NCI-H128 (cell line): ENCODE data around the gene GRPR.

Experiments used
- DNase-seq: peaks from one replicate; lab custom pipeline; 2025; ENCODE audit not compliant: unreplicated experiment; lab: John Stamatoyannopoulos, UW

Gene GRPR

DNA sequence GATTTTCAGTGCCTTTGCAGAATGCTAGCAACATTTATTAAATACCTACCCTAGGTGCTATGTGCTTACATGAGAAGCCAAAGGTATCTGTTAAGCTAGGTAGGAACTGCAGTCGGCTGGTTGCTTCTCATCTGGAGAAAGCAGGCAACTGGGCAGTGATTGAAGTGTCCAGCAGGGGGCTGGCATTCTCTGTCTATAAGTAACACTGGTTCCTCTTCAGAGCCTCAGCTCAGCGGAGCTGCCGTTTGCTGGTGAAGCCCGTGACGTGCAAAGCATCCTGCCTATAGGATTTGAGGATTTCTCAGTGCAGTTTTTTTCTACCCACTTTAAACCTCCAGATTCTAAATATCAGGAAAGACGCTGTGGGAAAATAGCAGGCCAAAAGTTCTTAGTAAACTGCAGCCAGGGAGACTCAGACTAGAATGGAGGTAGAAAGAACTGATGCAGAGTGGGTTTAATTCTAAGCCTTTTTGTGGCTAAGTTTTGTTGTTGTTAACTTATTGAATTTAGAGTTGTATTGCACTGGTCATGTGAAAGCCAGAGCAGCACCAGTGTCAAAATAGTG lies at the start of gene GRPR:
TSS of gene GRPR (plus strand) at position 344 of the 565 bp plus-strand sequence. CDS start 389 bp downstream, outside the sequence.
- peak; percentile 51 for DNase-seq

DNA sequence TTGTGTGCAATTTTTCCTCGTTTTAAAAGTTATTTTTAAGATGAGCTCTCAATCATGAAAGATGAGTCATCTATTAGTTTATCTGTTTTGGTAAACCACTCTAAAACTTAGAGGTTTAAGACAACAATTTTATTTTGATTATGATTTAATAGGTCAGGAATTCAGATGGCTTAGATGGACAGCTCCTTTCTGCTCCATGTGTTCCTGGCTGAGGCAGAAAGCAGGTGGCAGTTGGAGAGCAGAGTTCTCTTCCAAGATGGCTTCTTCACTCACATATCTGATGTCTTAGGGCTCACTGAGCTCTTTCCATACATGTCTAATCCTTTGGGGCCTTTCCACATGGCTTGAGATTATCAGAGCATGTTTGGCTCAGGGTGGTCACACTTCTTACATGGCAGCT lies 48.3 kb upstream of the GRPR start:
- no peak for DNase-seq

DNA sequence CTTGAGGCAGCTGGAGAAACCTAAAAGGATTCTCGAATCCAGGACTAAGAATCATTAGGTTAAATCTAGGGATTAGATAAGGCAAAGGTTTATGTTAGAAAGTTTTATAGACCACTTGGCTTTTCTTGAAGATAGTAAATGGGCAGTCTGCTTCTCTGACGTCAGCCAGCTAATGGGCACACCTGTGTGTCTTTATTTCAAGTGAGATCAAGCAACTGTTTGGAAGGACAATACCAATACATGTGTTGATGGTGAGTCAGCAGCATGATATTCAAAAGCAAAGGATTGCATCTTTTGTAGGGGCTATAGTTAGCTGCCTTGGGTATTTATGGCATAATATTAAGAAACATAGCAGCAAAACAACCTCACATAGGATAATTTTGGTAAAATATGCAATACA lies 46.5 kb upstream of the GRPR start:
- DNase-seq, result no peak

DNA sequence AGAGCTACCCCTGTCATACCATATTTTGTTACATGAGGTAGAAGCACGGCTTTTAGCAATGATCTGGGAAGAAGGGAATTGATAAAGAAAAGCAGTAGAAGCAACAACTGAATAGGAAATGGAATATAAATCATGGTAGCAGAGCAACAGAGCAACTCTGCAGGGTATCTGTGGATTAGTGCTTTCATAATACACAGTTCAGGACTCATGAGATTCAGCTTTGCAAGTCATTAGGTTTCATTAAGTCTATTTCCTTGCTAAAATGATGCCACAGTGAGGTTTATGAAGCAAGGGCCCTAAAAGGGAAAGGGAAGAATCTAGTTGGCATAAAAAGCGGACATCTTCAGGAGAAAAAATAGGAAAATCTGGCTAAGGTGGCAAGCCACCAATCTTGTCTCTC lies 45.6 kb upstream of the GRPR start:
- DNase-seq, result no peak

DNA sequence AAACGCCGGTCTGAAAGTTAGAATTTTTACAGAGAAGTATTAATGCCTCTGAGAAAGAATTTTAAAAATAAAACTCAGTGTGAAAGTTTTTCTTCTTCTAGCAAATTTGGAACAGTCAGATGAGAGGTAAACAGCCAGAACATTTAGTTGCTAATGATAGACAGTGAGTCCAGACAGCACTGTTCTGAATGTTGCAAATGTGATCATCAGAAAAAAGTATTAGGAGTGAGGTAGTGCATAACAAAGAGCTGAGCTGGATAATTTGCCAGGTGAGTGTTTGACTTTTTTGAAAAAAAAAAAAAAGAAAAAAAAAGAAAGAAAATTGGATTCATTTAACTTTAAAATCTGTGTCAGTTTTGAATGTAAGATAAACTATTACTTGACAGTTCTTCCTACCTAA lies 42.0 kb upstream of the GRPR start:
- DNase-seq, result no peak

DNA sequence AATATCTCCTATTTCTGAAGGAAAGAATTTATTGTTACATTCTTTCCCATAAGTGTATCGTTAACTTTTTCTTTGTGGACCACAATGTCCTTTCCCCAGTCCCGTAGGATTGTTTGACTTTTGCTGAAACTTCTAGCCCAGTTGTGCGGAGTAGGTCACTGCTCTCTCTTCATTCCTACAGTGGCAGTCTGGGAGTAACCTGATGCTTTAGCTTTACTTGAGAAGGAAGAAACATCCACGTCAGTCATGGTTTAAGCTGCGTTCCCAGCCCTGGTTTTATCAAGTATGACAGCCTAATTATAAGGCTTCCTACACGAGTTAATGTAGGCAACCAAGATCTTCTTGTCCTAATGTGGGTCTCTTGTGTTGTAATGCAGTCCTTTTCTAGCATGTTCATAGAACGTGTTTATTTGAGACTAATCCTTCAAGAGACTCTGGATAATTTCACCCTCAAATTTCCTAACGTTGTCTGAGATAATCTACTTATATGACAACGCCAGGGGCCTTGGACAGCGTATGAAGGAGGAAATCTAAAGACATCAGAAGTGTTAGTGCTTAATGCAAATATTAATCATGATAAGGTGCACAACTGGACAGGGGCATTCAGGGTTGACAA lies 40.8 kb upstream of the GRPR start:
- DNase-seq, result no peak

DNA sequence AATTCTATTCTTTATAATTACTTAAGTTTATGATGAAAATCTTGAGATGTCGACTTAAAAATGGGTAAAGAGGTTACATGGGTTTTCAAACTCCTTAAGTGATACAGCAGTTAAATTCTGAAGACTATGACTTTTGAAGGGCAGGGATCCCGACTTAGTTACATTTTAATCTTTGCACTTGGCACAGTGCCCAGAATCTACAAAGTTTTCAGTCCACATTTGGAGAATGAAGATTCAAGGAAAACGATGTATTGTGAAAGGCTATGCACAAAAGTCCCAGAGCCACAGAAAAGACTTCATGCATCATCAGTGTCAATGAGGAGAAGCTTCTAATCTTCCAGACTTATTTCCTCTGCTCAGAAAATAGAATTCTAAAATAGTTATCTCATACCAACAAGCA lies 36.3 kb upstream of the GRPR start:
- DNase-seq, result no peak

DNA sequence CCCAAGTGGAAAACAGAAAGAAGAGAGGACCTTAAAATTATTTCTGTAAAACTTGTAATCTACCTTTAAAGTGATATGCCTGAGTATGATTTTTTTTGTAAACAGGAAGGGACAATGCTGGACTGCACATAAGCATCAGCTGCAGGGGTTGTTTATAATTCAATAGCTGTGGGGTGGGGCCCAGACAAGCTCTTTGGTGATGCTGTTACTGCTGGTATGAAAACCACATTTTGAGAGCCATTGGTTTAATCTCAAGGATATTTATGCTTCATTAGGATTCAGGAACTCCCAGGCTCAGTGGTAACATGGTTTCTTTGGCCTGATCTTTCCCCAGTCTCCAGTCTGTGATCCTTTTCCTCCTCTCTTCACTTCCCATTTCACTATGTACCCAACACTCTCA lies 34.3 kb upstream of the GRPR start:
- DNase-seq, result no peak

DNA sequence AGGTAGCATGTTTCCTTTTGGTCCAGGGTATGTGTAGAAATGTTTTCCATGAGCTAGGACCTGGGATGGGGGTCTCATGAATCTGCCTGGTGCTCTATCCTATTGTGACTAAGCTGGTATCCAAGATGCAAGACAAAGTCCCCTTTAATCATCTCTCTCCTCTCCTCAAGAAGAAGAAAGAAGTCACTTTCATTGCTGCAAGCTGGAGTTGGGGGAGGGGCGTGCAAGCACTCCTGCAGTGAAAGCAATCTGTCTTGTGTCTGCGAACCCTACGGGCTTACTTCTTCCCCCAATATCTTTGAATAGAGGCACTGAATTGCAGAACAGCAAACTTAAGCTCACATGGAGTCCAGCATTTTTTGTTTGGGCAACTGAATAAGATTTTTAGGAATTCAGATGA lies 27.2 kb upstream of the GRPR start:
- DNase-seq, result no peak

DNA sequence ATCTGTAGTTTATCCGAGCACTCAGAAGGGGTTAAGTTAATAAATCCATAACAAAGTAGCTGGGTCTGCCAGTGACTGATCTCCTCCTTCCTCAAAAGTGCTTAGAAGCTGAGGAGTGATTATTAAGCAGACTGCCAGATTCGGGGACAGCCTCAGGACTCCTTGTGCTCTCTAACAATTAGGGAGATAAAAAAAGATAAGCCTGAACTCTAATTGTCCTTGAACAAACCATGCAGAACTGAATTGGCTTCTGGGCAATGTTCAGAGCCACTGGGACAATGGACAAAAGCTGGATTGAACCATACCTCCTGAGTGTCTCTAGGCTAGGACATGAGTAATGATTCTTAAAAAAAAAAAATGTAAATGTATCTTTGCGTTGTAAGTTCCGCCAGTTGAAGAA lies 22.7 kb upstream of the GRPR start:
- DNase-seq, result no peak

DNA sequence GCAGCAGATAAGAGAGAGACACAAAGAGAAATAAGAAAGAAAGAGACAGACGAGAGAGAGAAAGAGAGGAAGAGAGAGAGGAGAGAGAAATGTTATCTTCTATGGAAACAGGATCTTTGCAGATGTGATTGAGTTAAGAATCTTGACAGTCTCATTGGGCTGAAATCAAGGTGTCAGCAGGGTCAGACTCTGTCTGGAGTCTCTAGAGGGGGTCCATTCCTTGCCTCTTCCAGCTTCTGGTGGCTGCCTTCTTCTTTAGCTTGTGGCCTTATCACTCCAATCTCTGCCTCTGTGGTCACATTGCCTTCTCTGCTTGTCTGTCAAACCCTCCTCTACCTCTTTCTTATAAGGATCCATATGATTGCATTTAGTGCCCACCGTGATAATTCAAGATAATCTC lies 21.8 kb upstream of the GRPR start:
- no peak for DNase-seq

DNA sequence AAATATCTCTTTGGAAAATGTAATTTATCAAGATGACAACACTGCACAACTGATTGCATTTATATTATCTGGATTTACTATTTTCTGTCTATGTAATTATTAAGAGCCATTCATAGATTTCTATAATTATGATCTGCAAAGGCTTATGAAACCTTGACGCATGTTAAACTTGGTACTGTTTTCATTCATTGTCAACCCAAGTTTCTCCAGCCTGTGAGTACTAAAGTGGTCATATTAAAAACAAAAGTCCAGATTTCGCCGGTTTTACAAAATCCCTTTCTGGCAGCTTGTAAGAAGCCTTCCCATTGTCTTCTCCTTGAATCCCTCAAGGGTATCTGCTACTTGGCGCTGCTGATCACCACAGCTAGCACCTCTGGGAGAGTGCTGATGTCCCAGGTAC lies 19.7 kb upstream of the GRPR start:
- DNase-seq, result no peak

DNA sequence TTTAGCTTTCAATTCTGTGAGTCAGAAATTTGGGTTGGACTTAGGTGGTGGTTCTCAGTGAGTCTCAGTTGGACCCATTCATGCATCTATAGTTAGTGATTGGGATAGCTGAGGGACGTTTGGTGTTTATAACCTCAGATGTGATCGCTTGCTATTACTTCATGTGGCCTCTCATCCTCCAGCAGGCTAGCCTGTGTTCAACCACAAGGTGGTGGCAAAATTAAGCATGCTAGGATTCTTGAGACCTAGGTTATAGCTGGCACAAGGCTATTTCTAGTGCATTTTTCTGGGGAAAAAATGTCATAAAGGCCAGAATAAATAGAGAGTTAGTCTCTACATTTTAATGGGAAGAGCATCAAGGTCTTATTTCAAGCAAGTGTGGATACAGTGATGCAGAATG lies 10.9 kb upstream of the GRPR start:
- DNase-seq, result no peak

DNA sequence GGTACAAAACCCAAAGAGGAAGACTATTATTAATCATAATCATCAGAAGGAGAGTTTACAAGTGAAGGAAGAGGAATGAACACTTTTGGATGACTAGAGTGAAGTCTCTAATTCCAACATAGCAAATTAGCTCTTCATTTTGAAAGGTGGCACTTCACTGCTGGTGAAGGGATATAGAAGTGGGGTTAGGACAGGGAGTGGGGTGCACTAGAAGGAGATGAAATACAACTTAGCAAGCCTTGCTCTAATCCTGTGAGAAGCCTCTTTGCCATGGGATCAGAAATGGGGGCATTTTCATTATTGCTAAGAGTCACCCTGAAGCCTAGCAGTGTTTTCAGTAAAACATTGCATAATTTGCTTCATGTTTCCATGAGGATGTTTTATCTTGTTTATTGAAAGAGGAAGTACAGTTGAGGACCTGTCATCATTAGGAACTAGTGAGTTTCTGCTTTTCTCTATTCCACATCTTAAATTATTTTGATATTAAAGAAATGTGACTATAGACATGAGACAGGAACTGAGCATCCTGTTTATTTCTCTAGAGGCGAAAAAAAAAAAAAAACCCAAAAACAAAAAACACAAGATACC lies 9.3 kb upstream of the GRPR start:
- DNase-seq, result no peak

DNA sequence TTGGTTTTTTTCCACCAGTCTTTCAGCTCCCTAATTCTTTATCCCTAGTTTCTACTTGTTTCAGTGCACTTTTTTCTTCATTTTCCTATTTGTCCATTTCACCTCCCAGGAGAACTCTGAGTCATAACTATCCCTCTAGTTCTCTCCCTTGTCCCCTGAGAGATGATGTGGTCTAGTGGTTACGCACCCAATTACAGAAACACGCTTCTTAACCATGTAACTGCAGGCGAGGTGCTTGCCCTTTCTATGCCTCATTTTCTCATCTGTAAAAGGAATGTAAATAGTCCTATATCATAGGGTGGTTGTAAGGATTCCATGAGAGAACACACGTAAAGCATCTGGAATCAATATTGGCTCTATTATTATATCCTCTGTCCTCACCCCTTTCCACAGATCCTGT lies 8.8 kb upstream of the GRPR start:
- DNase-seq, result no peak

DNA sequence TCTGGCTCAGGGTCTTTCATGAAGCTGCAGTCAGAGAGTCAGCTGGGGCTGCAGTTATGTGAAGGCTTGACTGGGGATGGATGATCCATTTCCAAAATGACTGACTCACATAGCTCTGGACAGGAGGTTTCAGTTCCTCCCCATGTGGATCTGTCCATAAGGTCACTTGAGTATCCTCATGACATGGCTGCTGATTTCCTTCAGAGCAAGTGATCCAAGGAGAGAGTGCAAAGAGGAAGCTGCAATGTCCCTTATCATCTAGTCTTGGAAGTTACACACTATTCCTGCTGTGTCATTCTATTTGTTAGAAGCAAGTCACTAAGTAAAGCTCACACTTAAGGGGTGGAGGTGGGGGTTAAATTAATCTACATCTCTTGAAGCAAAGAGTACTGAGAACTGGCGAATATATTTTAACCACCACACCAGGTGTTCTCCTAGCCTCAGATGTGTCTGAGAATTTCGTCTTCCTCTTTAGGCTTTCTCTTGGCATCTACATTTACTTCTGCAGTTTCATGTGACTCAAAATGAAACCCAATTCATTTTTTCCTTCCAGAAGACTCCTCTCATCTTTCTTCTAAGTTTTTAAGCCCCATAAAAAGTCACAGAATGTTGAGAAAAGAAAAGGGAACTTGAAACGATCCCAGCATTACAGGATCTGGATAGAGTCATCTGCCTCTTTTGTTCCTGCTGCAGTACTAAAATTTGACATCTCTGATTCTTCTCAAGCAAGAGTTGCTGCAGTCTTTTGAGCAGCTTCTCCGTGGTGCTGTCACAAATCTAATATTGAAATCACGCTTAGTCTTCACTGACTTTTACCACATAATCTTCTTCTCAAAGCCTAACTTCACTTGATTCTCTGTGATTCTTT lies 3.8 kb upstream of the GRPR start:
- no peak for DNase-seq

DNA sequence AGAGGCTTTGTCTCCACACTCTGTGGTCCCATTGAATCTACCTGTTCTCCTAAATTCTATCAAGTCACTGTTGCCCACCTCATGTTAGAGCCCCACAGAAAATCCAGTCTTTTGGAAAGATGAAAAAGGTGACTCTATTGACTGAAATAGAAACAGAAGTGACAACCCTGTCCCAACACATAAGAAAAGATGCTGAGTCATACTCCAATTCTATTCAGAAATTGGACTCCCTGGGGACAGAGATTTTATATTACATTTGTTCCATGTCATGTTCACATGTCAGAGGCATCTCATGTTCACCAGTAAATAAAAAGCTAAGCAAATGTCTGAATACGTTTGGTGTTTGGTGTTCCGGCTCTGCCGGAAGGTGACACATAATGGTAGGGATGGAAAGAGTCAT lies 2.9 kb upstream of the GRPR start:
- no peak for DNase-seq

DNA sequence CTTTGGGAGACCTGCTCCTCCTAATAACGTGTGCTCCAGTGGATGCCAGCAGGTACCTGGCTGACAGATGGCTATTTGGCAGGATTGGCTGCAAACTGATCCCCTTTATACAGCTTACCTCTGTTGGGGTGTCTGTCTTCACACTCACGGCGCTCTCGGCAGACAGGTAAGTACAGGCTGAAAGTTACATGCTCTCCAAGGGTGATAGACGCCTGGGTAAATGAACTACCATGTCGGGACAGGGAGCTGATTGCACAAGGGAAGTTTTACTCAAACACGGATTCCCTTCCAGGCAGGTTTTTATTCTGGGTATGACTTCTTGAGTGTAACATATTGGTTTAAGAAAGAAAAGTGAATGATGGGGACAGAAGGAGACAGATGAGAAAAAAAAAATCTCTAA lies 836 bp downstream of the GRPR start:
- no peak for DNase-seq

DNA sequence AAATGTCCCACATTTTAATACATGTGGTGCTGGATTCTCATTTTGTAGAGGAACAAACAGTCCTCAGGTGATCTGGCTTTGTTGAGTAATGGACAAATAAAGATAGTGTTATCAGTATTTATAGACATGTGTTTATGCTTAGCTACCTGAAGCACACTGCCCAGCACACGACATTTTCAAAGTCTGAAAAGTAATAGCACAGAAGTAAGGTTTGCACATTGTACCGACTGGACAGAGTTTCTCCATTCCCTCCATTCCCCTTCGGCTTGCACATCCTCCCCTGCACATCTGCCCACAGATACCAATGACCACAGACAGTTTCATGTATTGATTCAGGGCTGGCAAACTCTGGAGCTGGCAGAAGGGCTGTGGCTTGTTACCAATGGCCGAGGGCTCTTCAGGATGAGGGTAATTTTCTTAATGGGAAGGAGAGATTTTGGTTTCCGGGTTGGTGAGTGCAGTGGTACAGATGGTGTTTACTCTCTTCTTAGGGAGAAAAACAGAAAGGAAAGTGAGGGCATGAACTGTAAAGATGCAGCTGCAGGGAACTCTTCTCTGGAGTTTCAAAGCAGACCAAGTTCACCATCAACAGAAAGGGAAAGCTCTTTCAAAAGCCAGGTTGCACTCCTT lies 2.3 kb downstream of the GRPR start:
- DNase-seq, result no peak

DNA sequence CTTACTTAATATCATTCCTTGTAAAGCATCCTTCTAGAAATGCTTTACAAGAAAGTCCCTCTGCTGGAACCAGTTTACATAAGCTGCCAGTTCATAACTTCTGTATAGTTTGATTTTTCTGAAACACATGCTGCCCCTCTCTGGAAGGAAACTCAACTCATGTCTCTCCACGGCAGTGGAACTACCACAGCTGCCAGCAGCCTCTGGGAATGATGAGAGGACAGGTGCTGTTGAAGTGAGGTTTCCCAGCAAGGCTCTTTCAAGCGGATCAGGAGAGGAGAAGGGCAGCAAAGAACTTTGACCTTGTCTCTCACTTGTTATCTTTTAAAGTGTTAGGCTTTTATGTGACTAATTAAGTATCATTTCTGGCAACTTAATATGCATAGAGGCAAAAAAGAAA lies 7.3 kb downstream of the GRPR start:
- no peak for DNase-seq

DNA sequence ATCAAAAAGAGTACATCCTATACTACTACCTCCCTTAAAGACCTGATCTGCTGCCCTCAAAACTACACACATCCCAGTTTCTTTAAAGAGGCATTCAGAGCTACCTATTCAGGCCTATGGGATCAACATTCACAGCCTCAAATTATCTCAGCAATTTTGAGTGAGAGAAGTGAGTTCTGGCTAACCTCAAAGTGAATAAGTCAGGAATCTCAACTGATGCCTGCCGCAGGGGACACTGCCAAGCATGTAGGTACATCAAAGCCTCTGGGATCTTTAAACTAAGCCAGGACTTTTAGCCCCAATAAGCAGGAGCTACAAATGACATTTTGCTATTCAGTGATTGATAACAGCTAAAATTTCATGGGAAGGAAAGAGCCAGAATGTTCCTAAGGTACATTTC lies 11.6 kb downstream of the GRPR start:
- no peak for DNase-seq

DNA sequence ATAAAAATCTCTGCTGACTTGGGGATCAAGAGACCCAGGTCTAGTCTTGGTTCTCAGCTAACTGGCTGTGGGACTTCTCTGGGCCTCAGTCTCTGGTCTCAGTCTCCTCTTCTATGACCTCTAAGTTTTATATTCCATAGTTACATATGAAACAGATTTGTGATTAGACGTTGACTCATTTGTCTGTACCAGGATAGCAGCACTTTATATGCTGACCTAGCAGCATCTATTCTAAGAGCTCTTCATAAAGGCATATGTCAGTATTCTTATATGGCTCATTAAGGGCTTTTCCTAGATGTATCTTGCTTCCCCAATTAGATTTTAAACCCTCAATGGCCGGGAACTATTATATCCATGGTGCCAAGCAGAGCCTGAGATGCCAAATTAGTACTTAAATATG lies 12.7 kb downstream of the GRPR start:
- no peak for DNase-seq
